Measurements from ENCODE around the gene ABHD17C.

ABHD17C gene

DNA sequence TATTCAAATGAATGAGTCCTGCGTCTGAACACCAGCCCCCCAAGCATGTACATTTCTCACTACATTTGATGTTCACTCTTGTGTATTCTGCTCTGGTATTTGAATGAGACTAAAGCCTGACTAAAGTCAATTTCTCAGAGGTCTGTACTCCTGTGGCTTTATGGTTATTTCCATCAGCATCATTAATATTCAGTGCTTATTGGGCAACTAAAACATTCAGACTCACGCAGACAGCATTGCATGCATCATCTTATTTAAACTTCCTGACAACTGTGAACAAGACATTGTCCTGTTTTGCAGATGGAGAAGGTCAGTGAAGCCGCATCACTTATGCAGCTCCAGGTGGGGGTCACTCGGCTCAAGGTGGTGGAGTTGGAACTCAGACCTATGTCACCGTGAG, 95.1 kb downstream of the ABHD17C start:
- DNase-seq, result no peak

DNA sequence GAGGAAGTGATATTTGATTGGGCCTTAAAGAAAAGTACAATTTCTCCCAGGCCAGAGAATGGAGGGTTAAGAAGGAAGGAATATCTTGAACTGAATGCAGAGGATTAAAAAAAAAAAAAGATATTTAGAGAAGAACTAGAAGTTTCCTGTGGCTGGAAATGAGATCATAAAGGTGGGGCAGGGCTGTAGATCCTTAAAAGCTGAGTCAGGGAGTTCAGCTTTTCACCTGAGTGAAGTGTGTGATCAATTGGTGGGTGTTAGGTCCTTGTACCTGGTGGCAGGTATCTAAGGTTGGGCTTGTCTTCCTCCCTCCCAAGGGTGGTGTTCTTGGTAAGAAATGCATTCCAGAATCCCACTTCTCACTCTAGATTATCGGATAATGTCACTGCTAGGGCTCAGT, 95.9 kb downstream of the ABHD17C start:
- DNase-seq, result no peak

- no peak for DNase-seq
Observed at GRCh38 chr15:80796407-80796806, 101.3 kb downstream of the ABHD17C start.

DNA sequence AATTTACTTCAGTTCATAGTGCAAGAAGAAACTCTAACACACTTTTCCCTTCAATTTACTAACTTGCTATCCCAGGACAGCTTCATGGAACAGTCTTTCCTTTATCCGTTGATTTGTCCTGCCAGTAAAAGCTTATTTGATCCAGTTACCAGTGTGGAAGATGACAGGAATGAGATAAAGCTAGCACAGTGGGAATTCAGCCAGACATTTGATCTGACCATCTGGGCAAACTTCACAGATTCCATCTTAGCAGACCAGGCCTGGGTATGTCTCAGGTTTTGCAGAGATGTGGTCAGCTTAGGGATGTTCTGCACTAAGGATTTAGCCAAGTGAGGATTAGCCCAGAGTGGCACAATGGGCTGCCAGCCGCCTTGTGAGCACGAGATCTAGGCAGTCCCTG, 103.8 kb downstream of the ABHD17C start:
- DNase-seq, result no peak

DNA sequence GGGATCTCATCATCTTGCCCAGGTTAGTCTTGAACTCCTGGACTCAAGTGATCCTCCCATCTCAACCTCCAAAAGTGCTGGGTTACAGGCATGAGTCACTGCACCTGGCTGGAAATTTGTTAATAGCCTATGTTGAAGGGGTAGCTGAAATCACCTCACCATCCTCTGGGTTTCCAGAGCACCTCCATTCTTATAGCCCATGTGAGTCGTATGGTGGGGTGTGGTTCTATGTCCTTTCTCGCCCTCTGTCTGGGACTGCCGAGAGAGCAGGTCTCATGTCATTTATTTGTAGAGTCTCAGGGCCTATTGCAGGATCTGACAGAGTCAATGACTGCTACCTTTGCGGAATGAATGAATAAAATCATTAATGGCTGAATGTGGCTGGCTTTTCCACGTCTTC, 105.0 kb downstream of the ABHD17C start:
- no peak for DNase-seq

GRCh38 chr15:80801891-80802680, 107.0 kb downstream of the ABHD17C start:
- DNase-seq, result no peak

- no peak for DNase-seq
Observed at GRCh38 chr15:80803580-80804525, 108.7 kb downstream of the ABHD17C start.

GRCh38 chr15:80804970-80805495, 109.9 kb downstream of the ABHD17C start:
- no peak for DNase-seq
